Ovary (tissue), 9 donors: Measurements from ENCODE around the gene DPH5. TPM values are rescaled to one million over a fixed set of nuclear protein-coding genes. Genes with fewer than 3 reads are reported as not detected.

Experiments used
- DNase-seq, 5 donors: peaks; one replicate each; pipeline ENCODE4 v3.0.0-alpha.2; 2019 to 2020
- H3K27ac ChIP-seq, 2 donors: fragments of 200-600 bp; one replicate each; pipeline versions ENCODE4 v1.5.1 to v1.8.0; 2019 to 2022
- H3K27me3 ChIP-seq: fragments of 200-600 bp; one replicate; pipeline ENCODE4 v1.8.0; 2022
- H3K36me3 ChIP-seq: fragments of 200-600 bp; sonication (generic); one replicate; pipeline ENCODE4 v1.5.1; 2019
- H3K4me1 ChIP-seq: one replicate; pipeline ENCODE4 v1.8.1; 2013; ENCODE audit warnings: mild to moderate bottlenecking, moderate library complexity; ENCODE audit not compliant: insufficient read depth
- H3K4me3 ChIP-seq: fragments of 200-600 bp; sonication (generic); one replicate; pipeline ENCODE4 v1.5.1; 2017
- H3K9me3 ChIP-seq, 2 donors: fragments of 200-600 bp in 1 of 2; sonication (generic) in 1 of 2; one replicate each; pipeline versions ENCODE4 v1.5.1 to v1.8.1; 2013 to 2019; ENCODE audit warnings: mild to moderate bottlenecking in 1 of 2, moderate library complexity in 1 of 2
- CTCF ChIP-seq, 3 donors: fragments of 450-650 bp in 2 of 3; fragments of 200-600 bp in 1 of 3; IDR thresholded peaks; one replicate each; pipeline versions ENCODE4 v1.5.1 to v1.8.0; 2016 to 2022; ENCODE audit warnings: antibody characterized with exemption in 3 of 3, mild to moderate bottlenecking in 1 of 3
- EP300 ChIP-seq: sonication (generic); formaldehyde crosslinking; IDR thresholded peaks from one replicate; pipeline ENCODE4 v1.6.1; 2017; ENCODE audit warnings: antibody characterized with exemption
- POLR2A ChIP-seq: fragments of 450-650 bp; IDR thresholded peaks from one replicate; pipeline ENCODE4 v1.6.1; 2017; ENCODE audit warnings: antibody characterized with exemption, mild to moderate bottlenecking, moderate library complexity
- WGBS, 3 donors: extraction: QIAGEN DNeasy Blood & Tissue Kit in 1 of 3; methylation state at CpG; one replicate each; pipeline versions ENCODE4 v1.1.5 to v1.1.7; 2013 to 2017; 5-methylcytosine and 5-hydroxymethylcytosine counted together
- intact Hi-C, 4 donors: fragments of 100-400 bp; cut with DNase I; formaldehyde crosslinking; loops; one replicate each; pipeline versions ENCODE4 v1.11.0 to v1.15.1; 2022 to 2023
- polyA plus RNA-seq, 2 donors: library from polyadenylated mRNA; stranded (reverse); fragments of 200-250 nt in 1 of 2; fragments of 350-450 nt in 1 of 2; fragmentation: Illumina TruSeq in 1 of 2; extraction: RNeasy Lipid Tissue Mini Kit (QIAGEN cat#74804) in 1 of 2; gene quantifications; one replicate each; pipeline ENCODE4 v1.2.3, GENCODE V29; 2013 to 2014
- total RNA-seq, 7 donors: library from RNA; depleted of rRNA in 2 of 7; stranded (reverse); fragments of >200 nt in 2 of 7; fragmentation: NEBNext Ultra II Directional in 3 of 7; extraction: Animal tissue kit (Norgen Biotek cat#: 25700) in 3 of 7; gene quantifications; one replicate each; pipeline versions ENCODE4 v1.1.0 to v1.2.4, GENCODE V29; 2016 to 2023
- donor health status: DM: no; HTN: no; CAD: no; lungs with moderate emphysema.
- donor health status: DM: no; HTN: no; CAD: no.
- donor health status: Bipolar disorder and iron deficiency.
- donor health status: DM: yes; HTN: yes; CAD: no.
- donor health status: DM: no; HTN: no; CAD: no.
- donor health status: DM: yes; HTN: yes; CAD: no.

The DPH5 gene
- total and polyA plus RNA-seq, 9 donors: 24.0 to 77.2 (median 48.4) TPM

- Histone ChIP-seq H3K4me3 (no peak overlapping the region), H3K36me3 (no peaks in the 10 kb centered on the region), H3K27me3 (no peaks in the 10 kb centered on the region), H3K9me3 (no peaks in the 10 kb centered on the region), H3K27ac (no peak overlapping the region), H3K4me1 (no peaks in the 10 kb centered on the region)
- no peak for DNase-seq
- TF ChIP-seq CTCF (IDR thresholded peaks at IDR 0.05) (no peak), POLR2A (no peak), EP300 (no peak)
- intact Hi-C loops: no loop called here
- WGBS, 3 donors: 10 to 41% (median 14%) methylated on average over 2 of the region's 2 CpGs
Measured at GRCh38 chr1:100969327-100969726, 56.3 kb downstream of the DPH5 start.

- no peaks in the 10 kb centered on the region for H3K4me1 ChIP-seq
- intact Hi-C loops: no loop called here
- H3K9me3 ChIP-seq: no peaks in the 10 kb centered on the region
- 62 to 81% (median 73%) methylated on average over 1 of the region's 1 CpG for WGBS, 3 donors
- no peaks in the 10 kb centered on the region for H3K27me3 ChIP-seq
- no peaks in the 10 kb centered on the region for H3K36me3 ChIP-seq
- no peak for DNase-seq
- H3K27ac ChIP-seq: no peak overlapping the region
- TF ChIP-seq POLR2A: no peak
- TF ChIP-seq CTCF (IDR thresholded peaks at IDR 0.05): no peak
- TF ChIP-seq EP300: no peak
- H3K4me3 ChIP-seq: no peak overlapping the region
Measured at GRCh38 chr1:100968621-100969020, 57.0 kb downstream of the DPH5 start.

- Histone ChIP-seq H3K9me3 (no peaks in the 10 kb centered on the region), H3K27ac (no peak overlapping the region), H3K4me1 (no peaks in the 10 kb centered on the region), H3K36me3 (no peaks in the 10 kb centered on the region), H3K4me3 (no peak overlapping the region), H3K27me3 (no peaks in the 10 kb centered on the region)
- 37 to 63% (median 52%) methylated on average over 1 of the region's 1 CpG for WGBS, 3 donors
- TF ChIP-seq EP300 (no peak), POLR2A (no peak), CTCF (IDR thresholded peaks at IDR 0.05) (no peak)
- intact Hi-C loops: no loop called here
- DNase-seq: no peak
Measured at GRCh38 chr1:100960098-100960497, 65.5 kb downstream of the DPH5 start.

- H3K36me3 ChIP-seq: no peaks in the 10 kb centered on the region
- no peak overlapping the region for H3K27ac ChIP-seq
- TF ChIP-seq POLR2A (no peak), CTCF (IDR thresholded peaks at IDR 0.05) (no peak), EP300 (no peak)
- DNase-seq: no peak
- intact Hi-C loops: no loop called here
- 91 to 95% (median 92%) methylated on average over 5 of the region's 5 CpGs for WGBS, 3 donors
- H3K4me3 ChIP-seq: no peak overlapping the region
- H3K4me1 ChIP-seq: no peaks in the 10 kb centered on the region
- no peaks in the 10 kb centered on the region for H3K9me3 ChIP-seq
- H3K27me3 ChIP-seq: no peaks in the 10 kb centered on the region
Measured at GRCh38 chr1:100959502-100960060, 66.0 kb downstream of the DPH5 start.
